CD4-positive, alpha-beta T cell treated with Interferon gamma for 1 hour (primary cell): ENCODE data around the gene DCDC1.
"Not testable (repeated sequence)": the region's sequence is repeated elsewhere in the genome, so short reads cannot be mapped to it uniquely, and the experiment has no call there.

Experiments
- DNase-seq: peaks from one replicate; pipeline ENCODE4 v3.0.0-alpha.2; 2020

DCDC1 gene

GRCh38 chr11:30984442-30984816 lies 385.1 kb downstream of the DCDC1 start:
- DNase-seq, result no peak

GRCh38 chr11:30983776-30984441 lies 385.6 kb downstream of the DCDC1 start:
- no peak for DNase-seq

DNA sequence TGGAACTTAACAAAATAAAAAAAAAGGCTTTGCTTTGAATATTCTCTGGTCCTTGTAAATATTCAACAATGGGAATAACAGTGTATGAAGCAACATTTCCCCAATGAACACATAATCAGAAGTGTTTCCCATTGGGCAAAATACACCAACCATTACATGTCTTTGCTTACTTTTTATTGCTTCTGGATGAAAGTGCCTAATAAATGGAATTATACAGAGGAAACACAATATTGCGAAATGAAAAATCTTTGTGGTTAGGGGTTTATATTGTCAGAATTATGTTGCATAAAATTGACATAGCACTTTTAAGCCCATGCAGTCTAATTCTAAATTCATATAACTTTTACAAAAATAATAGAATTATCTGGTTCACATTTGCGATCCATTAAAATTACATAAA lies 386.4 kb downstream of the DCDC1 start:
- DNase-seq, result no peak

DNA sequence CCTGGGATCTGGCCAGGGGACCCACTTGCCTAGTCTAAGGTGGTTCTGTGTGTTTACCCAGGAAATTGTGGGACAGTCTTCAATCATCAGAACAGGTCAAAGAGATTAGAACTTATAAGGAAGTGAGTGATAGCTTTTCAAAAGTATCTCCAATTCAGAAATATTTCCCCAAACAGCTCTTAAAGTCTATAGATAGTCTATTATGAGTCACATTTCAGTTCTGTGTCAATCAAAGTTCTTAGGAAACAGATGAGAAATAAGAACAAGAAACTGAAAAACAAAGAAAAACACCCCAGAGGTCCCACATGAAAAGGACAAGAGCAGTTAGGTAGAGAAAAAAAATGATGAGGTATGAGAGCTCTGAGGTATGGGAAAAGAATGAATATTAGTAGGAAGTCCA lies 402.0 kb downstream of the DCDC1 start:
- DNase-seq, result no peak

DNA sequence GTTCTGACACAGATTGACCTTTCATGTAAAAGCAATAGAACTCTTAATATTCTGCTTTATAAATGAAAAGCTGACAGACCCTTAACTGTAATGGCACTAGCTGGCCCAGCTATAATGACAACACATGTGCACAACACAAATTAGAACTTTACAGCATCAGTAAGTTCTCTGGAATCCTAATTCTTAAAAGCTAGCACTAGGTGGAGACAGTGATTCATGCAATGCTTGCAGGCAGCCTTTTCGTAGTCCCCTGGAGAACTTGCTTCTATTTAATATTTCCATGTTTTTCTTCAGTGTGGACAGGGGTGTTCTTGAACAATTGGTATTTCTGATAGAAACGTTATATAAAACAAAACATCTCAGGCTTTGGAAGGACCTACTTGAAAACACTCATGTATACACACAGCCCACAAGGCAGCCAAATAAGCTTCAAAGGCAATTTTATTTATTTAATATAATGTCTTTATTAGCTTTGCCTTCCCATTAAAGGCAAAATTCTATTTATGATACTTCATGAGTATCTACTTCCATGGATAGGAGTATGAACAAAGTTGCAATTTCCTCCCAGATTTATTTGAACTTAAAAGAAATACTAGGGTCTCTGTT lies 409.0 kb downstream of the DCDC1 start:
- DNase-seq, result no peak

DNA sequence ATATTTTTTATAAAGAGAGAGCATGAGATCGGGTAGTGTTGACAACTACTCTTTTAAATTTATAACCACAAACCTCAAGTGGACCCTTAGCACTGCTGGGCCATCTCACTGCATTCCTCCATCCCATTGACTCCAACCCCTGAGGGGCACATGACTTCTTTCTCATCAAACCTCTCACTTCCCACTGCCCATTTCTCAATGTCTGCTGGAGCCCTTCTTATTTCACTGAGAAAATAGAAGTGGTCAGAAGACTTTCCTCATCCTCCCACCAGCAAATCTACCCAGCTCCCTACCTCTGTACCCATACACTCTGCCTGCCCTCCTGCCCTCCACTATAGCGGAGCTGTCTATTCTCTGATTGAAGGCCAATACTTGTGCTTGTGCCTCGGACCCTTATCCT lies 412.8 kb downstream of the DCDC1 start:
- no peak for DNase-seq

DNA sequence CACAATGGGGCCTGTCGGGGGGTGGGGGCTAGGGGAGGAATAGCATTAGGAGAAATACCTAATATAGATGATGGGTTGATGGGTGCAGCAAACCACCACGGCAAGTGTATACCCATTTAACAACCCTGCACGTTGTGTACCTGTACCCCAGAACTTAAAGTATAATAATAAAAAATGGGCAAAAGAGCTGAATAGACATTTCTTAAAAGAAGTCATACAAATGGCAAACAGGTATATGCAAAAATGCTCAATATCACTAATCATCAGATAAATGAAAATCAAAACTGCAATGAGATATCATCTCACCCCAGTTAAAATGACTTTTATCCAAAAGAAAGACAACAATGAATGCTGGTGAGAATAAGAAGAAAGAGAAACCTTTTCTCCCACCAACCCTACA lies 419.7 kb downstream of the DCDC1 start:
- no peak for DNase-seq

DNA sequence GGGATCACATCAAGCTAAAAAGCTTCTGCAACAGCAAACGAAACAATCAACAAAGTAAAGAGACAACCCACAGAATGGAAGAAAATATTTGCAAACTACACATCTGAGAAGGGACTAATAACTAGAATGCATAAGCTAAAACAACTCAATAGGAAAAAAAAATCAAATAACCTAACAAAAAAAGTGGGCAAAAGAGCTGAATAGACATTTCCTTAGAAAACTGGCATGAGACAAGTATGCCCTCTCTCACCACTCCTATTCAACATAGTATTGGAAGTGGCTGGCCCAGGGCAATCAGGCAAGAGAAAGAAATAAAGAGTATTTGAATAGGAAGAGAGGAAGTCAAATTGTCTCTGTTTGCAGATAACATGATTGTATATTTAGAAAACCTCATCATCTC lies 421.8 kb downstream of the DCDC1 start:
- not testable (repeated sequence) for DNase-seq

DNA sequence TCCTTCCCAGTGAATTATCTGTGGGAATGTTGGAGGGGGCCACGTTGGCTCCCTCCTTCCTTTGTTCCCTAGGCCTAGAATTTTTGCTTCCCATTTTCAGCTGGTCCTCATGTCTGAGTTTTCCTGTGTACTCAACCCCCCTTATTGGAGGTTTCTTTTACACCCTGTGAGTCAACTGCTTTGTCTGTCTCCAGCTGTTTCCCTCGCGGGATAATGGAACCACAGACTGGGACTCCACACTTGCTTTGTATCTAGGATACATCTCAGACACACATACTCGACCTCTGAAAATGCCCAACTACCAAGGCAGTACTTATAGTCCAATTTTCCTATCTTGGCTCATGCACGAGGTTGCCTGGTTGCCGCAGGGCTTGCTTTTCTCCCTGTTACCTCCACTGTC lies 430.7 kb downstream of the DCDC1 start:
- no peak for DNase-seq

GRCh38 chr11:30938171-30938570 lies 431.4 kb downstream of the DCDC1 start:
- DNase-seq, result no peak

DNA sequence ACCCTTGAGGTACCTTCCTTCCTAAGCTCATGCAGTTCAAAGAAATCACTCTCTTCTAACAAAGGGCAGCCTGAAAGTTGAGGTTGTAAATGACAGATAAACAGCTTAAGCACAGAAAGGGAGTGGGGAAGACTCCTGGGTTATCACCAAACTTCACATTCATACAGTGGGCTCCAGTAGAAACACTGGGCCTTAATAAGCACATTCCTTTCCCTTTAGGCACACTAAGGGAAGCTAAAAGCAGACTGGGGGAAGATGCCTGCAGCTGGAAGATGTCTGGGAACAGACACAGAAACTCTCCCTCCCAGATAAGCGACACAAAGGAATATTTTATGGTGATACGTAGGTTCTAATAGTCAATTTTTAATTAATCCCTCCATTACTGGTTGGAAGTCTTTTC lies 433.0 kb downstream of the DCDC1 start:
- no peak for DNase-seq

GRCh38 chr11:30935861-30936260 lies 433.7 kb downstream of the DCDC1 start:
- DNase-seq, result no peak

- no peak for DNase-seq
Observed at GRCh38 chr11:30926130-30926529, 443.4 kb downstream of the DCDC1 start.

DNA sequence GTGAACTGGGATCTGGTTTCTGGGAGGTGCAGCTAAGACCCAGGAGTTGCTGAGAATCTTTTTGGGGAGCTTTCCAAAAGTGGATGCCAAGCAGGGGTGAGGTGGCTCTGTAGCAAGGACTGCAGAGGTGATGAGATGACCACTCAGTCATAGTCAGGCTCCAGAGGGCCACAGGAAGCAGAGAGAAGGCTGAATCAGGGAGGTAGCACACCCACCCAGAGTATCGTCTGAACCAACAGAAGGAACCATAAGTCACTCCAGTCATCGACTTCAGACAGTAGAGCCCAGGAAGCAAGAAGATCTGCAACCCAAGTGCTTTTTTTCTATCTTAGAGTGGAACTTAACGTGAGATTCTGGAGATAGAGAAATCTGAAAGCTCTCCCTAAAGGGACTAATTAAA lies 447.7 kb downstream of the DCDC1 start:
- DNase-seq, result no peak

DNA sequence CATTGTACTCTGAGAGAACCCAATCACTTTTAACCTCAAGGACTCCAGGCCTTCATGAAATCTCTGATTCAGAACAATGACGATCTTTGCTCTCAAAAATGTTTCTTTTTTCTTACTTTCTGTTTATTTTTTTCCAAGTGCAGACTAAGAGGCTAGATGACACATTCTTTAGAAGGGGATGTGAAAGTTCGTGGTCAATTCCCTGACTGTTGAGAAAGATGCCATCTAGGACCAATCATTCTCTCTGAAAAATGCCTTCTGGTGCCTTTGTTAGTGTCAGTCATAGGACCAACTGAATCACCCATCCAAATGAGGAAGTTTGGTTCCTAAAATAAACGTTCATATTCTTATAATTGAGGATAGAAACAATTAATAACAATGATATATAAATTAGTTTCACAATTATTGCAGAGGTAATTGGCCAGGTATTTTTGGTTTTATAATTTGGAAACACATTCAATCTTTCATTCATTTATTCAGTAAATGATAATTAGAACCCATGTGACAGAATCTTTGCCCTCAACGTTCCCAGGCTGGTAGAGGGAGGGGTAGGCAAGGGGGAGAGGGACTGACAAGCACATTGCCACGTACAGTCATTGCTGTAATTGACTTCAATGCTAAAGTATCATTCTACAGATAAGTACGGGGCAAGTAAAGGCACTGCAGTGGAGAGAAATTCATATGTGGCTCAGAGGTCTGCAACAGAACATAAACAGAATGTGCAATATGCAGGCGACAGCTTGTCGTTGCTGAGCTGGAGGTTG lies 450.0 kb downstream of the DCDC1 start:
- no peak for DNase-seq

GRCh38 chr11:30917859-30918478 lies 451.6 kb downstream of the DCDC1 start:
- DNase-seq, result no peak

GRCh38 chr11:30917266-30917665 lies 452.3 kb downstream of the DCDC1 start:
- no peak for DNase-seq

- no peak for DNase-seq
Observed at GRCh38 chr11:30916764-30917163, 452.8 kb downstream of the DCDC1 start.

DNA sequence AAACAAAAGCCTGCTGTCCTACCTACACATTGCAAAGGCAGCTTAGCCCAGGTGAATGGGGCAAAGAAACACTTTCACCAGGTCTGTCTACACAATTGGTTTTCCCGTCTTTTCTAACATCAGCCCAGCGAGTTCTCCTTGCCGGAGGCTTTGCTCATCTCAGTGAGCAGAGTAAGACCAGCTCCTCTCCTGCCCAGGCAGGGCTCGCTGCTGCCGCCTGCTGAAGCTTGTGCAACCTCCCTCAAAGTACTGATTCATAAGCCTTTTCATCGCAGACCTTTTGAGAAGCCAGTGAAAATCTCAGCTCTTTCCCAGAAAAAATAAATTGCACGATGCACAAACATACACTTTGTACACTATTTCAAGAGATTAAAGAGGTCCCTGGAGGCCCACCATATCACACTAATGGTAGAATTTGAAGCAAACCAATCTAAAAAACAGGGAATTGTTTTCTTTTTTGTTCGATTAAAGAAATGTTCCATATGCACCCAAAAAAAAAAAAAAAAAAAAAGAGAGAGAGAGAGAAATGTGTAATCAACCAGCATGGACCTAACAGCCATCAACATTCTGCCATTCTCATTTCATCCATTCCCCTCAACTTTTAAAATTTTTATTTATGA lies 455.3 kb downstream of the DCDC1 start:
- DNase-seq, result peak; percentile 4

GRCh38 chr11:30911247-30911646 lies 458.3 kb downstream of the DCDC1 start:
- no peak for DNase-seq

GRCh38 chr11:30908857-30909256 lies 460.7 kb downstream of the DCDC1 start:
- no peak for DNase-seq

GRCh38 chr11:30908272-30908671 lies 461.3 kb downstream of the DCDC1 start:
- no peak for DNase-seq

DNA sequence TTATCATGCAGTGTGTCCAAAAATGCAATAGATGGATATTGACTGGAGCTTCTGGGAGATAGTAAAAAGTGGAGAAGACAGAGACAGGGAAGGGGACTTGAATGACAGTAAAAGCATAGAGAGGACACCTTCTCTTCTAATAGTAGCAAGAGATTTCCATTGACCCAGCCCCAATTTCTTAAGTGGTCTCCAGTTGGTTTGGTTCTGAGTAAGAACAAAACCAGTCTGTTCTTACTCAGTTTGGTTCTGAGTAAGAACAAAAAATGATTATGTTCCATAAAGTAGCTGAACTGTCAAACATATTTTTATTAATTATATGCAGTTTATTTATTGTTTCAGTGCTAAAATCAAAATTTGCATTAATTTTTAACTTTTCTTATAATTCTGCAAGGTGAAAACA lies 466.6 kb downstream of the DCDC1 start:
- no peak for DNase-seq
